H1 (cell line): ENCODE measurements around the gene SLC44A1. TPM values are rescaled to one million over a fixed set of nuclear protein-coding genes. Genes with fewer than 3 reads are reported as not detected.

ENCODE experiments used
- CBX8 ChIP-seq: fragments of 300-800, 300-1000 bp; sonication (generic); IDR thresholded peaks from 2 replicates; pipeline ENCODE4 v1.7.1; 2016; ENCODE audit warnings: low read depth, low read length, borderline replicate concordance
- CTBP2 ChIP-seq: IDR thresholded peaks from 2 replicates; pipeline ENCODE4 v1.7.0; 2011; ENCODE audit warnings: borderline replicate concordance, mild to moderate bottlenecking, moderate library complexity, mixed read lengths, low read length; ENCODE audit not compliant: insufficient read depth, insufficient read length
- JUN ChIP-seq: IDR thresholded peaks from 2 replicates; pipeline ENCODE4 v1.6.1; 2011; ENCODE audit warnings: low read depth, mild to moderate bottlenecking, improper control_type of control experiment, low read length
- NANOG ChIP-seq: IDR thresholded peaks from 2 replicates; pipeline ENCODE4 v1.6.1; 2011; ENCODE audit warnings: low read length, low read depth, mild to moderate bottlenecking, inconsistent platforms; ENCODE audit not compliant: insufficient read depth, poor library complexity, severe bottlenecking
- POLR2A ChIP-seq, 2 experiments: IDR thresholded peaks; 1 replicate in 1 of 2; 2 replicates in 1 of 2; pipeline ENCODE4 v1.6.1; 2011; ENCODE audit warnings: low read depth in 2 of 2, low read length in 2 of 2, mild to moderate bottlenecking in 2 of 2; ENCODE audit errors: control extremely low read depth in 1 of 2
- POLR2AphosphoS5 ChIP-seq: IDR thresholded peaks from 2 replicates; pipeline ENCODE4 v1.6.1; 2011; ENCODE audit warnings: low read depth, low read length
- RBBP5 ChIP-seq: IDR thresholded peaks from 2 replicates; pipeline ENCODE4 v1.7.1; 2012; ENCODE audit warnings: low read depth, mild to moderate bottlenecking, inconsistent platforms, low read length, moderate library complexity, borderline replicate concordance
- SP4 ChIP-seq: IDR thresholded peaks from 2 replicates; pipeline ENCODE4 v1.6.1; 2012; ENCODE audit warnings: low read length, inconsistent platforms
- polyA plus RNA-seq, 7 experiments: library from polyadenylated mRNA; depleted of rRNA in 3 of 7; stranded (reverse) in 5 of 7; unstranded in 2 of 7; fragments of >200 nt in 5 of 7; fragments of 200-250 nt in 2 of 7; gene quantifications; 1 replicate in 5 of 7; 2 replicates in 1 of 7; 4 replicates in 1 of 7; pipeline versions ENCODE4 v1.2.1 to v1.2.3, GENCODE V29; 2011 to 2013; ENCODE audit warnings: missing spikeins in 2 of 7, mixed read lengths in 2 of 7
- total RNA-seq: library from RNA; stranded (reverse); fragmentation: NEBNext Ultra II Directional; extraction: Animal tissue kit (Norgen Biotek cat#: 25700); gene quantifications from 2 replicates; pipeline ENCODE4 v1.2.1, GENCODE V29; 2021
- TF ChIP-seq, protein P1 (sequence below): IDR thresholded peaks from 2 replicates; pipeline ENCODE4 v1.6.1; 2012; ENCODE audit warnings: inconsistent platforms
- TF ChIP-seq, protein P2 (sequence below): IDR thresholded peaks from 2 replicates; pipeline ENCODE4 v1.6.1; 2012; ENCODE audit warnings: low read length, inconsistent platforms

SLC44A1 gene
- total and polyA plus RNA-seq, 2 of the 8 experiments (the other 6 are each of a cell fraction or from before 2014, with no cell fraction given): 30.5 to 71.2 TPM

DNA sequence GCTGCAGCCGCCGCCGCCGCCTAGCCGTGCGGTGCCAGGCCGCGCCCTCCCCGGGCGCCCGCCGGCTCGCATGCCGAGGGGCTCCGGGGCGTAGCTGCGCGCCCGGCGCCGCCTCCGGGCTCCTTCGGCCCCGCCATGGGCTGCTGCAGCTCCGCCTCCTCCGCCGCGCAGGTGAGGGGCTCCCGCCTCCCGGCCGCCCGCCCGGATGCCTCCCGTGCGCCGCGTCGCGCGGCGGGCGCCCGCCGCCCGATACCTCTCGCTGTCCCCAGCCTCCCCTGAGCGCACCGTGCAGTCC lies 230 bp downstream of the SLC44A1 start (continued):
- no peak for TF ChIP-seq CTBP2
- TF ChIP-seq POLR2A (IDR thresholded peaks at IDR 0.05; ENCODE audit: control extremely low read depth in 1 of 2, low read depth in 2 of 2, low read length in 2 of 2): peak in 1 of 2 experiments; percentile 89; a peak in 1 of 3 replicates
- no peak for TF ChIP-seq NANOG
- TF ChIP-seq SP4: no peak
- TF ChIP-seq CBX8: no peak
- TF ChIP-seq, protein P1, sequence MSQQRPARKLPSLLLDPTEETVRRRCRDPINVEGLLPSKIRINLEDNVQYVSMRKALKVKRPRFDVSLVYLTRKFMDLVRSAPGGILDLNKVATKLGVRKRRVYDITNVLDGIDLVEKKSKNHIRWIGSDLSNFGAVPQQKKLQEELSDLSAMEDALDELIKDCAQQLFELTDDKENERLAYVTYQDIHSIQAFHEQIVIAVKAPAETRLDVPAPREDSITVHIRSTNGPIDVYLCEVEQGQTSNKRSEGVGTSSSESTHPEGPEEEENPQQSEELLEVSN: no peak
- TF ChIP-seq POLR2AphosphoS5: no peak; the same call in 1 of the 2 replicates
- 0 out of 2 replicates have a peak, but pooled peaks have one; percentile 45 for TF ChIP-seq RBBP5
- TF ChIP-seq JUN: no peak
- TF ChIP-seq, protein P2, sequence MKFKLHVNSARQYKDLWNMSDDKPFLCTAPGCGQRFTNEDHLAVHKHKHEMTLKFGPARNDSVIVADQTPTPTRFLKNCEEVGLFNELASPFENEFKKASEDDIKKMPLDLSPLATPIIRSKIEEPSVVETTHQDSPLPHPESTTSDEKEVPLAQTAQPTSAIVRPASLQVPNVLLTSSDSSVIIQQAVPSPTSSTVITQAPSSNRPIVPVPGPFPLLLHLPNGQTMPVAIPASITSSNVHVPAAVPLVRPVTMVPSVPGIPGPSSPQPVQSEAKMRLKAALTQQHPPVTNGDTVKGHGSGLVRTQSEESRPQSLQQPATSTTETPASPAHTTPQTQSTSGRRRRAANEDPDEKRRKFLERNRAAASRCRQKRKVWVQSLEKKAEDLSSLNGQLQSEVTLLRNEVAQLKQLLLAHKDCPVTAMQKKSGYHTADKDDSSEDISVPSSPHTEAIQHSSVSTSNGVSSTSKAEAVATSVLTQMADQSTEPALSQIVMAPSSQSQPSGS: no peak
- TF ChIP-seq, all 59 proteins: peak for 4
